Measurements from ENCODE around the gene IGFBP7.

DNA sequence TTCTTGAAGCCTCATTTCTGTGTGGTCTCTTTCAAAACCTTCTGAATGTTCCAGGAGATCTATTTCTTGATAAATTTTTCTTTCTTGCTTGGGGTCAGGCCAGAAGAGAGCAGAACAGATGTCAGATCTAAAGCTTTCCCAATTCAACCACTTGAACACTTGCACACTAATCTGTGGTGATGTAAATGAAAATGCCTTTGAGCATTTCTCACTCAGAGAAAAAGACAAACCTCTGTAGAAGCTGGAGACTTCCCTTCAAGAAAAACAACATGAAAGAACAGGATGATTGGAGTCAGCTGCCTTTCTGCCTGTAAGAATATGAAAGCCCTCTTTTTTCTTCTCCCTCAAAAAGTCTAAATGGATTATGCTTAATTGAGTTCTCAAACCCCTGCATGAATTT lies 11.2 kb downstream of the IGFBP7 start:
- TF ChIP-seq EZH2phosphoT487 (IDR thresholded peaks at IDR 0.05; ENCODE audit: borderline replicate concordance, low read depth, low read length): no peak
- TF ChIP-seq, protein P1, sequence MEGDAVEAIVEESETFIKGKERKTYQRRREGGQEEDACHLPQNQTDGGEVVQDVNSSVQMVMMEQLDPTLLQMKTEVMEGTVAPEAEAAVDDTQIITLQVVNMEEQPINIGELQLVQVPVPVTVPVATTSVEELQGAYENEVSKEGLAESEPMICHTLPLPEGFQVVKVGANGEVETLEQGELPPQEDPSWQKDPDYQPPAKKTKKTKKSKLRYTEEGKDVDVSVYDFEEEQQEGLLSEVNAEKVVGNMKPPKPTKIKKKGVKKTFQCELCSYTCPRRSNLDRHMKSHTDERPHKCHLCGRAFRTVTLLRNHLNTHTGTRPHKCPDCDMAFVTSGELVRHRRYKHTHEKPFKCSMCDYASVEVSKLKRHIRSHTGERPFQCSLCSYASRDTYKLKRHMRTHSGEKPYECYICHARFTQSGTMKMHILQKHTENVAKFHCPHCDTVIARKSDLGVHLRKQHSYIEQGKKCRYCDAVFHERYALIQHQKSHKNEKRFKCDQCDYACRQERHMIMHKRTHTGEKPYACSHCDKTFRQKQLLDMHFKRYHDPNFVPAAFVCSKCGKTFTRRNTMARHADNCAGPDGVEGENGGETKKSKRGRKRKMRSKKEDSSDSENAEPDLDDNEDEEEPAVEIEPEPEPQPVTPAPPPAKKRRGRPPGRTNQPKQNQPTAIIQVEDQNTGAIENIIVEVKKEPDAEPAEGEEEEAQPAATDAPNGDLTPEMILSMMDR (conservative IDR thresholded peaks at IDR 0.05; ENCODE audit: low read length): no peak
